Sigmoid colon (tissue), 4 donors: ENCODE data around the gene MED28.

Experiments used
- EP300 ChIP-seq, 4 donors: sonication (generic); formaldehyde crosslinking; IDR thresholded peaks; one replicate each; pipeline ENCODE4 v1.6.1; 2017; ENCODE audit warnings: antibody characterized with exemption in 4 of 4
- POLR2A ChIP-seq, 2 donors: fragments of 450-650 bp; IDR thresholded peaks; one replicate each; pipeline ENCODE4 v1.6.1; 2016; ENCODE audit warnings: antibody characterized with exemption in 2 of 2, mild to moderate bottlenecking in 2 of 2, moderate library complexity in 2 of 2
- POLR2AphosphoS5 ChIP-seq, 4 donors: sonication (generic); formaldehyde crosslinking; IDR thresholded peaks; one replicate each; pipeline ENCODE4 v1.6.1; 2017; ENCODE audit warnings: antibody characterized with exemption in 4 of 4
- TF ChIP-seq, protein P1 (sequence below), 4 experiments: fragments of 450-650 bp in 3 of 4; fragments of 200-600 bp in 1 of 4; IDR thresholded peaks; one replicate each; pipeline ENCODE4 v1.5.1; 2016 to 2019; ENCODE audit warnings: antibody characterized with exemption in 4 of 4, mild to moderate bottlenecking in 3 of 4, moderate library complexity in 2 of 4

GRCh38 chr4:17647927-17648326, 33.5 kb downstream of the MED28 start:
- no peak for TF ChIP-seq POLR2A (IDR thresholded peaks at IDR 0.05)
- TF ChIP-seq, protein P1, sequence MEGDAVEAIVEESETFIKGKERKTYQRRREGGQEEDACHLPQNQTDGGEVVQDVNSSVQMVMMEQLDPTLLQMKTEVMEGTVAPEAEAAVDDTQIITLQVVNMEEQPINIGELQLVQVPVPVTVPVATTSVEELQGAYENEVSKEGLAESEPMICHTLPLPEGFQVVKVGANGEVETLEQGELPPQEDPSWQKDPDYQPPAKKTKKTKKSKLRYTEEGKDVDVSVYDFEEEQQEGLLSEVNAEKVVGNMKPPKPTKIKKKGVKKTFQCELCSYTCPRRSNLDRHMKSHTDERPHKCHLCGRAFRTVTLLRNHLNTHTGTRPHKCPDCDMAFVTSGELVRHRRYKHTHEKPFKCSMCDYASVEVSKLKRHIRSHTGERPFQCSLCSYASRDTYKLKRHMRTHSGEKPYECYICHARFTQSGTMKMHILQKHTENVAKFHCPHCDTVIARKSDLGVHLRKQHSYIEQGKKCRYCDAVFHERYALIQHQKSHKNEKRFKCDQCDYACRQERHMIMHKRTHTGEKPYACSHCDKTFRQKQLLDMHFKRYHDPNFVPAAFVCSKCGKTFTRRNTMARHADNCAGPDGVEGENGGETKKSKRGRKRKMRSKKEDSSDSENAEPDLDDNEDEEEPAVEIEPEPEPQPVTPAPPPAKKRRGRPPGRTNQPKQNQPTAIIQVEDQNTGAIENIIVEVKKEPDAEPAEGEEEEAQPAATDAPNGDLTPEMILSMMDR (IDR thresholded peaks at IDR 0.05): no peak
- no peak for TF ChIP-seq POLR2AphosphoS5 (IDR thresholded peaks at IDR 0.05)
- TF ChIP-seq EP300 (IDR thresholded peaks at IDR 0.05): no peak
